GM13976 (cell line): ENCODE results near the gene PDE11A.

Experiments
- DNase-seq: peaks from one replicate; pipeline ENCODE4 v3.0.0; 2012; ENCODE audit warnings: low spot score
- in situ Hi-C: fragments of 300-500 bp; cut with MboI; formaldehyde crosslinking; loops from one replicate; pipeline ENCODE4 v1.12.0; 2022; ENCODE audit warnings: low sequenced_read_pairs, mixed read lengths, inconsistent platforms; ENCODE audit not compliant: unreplicated experiment
- TF ChIP-seq, protein P1 (sequence below): IDR thresholded peaks from 2 replicates; pipeline ENCODE4 v1.5.1; 2012; ENCODE audit warnings: borderline replicate concordance, mild to moderate bottlenecking; ENCODE audit not compliant: insufficient read depth; ENCODE audit errors: extremely low read depth, missing control alignments, control extremely low read depth

The PDE11A gene

GRCh38 chr2:177669201-177669600 is 403.4 kb downstream of the PDE11A start:
- in situ Hi-C loops, result no loop called here
- DNase-seq, result no peak
- TF ChIP-seq, protein P1, sequence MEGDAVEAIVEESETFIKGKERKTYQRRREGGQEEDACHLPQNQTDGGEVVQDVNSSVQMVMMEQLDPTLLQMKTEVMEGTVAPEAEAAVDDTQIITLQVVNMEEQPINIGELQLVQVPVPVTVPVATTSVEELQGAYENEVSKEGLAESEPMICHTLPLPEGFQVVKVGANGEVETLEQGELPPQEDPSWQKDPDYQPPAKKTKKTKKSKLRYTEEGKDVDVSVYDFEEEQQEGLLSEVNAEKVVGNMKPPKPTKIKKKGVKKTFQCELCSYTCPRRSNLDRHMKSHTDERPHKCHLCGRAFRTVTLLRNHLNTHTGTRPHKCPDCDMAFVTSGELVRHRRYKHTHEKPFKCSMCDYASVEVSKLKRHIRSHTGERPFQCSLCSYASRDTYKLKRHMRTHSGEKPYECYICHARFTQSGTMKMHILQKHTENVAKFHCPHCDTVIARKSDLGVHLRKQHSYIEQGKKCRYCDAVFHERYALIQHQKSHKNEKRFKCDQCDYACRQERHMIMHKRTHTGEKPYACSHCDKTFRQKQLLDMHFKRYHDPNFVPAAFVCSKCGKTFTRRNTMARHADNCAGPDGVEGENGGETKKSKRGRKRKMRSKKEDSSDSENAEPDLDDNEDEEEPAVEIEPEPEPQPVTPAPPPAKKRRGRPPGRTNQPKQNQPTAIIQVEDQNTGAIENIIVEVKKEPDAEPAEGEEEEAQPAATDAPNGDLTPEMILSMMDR, result no peak

GRCh38 chr2:177668617-177669016 is 404.0 kb downstream of the PDE11A start:
- TF ChIP-seq, protein P1, result no peak
- no peak for DNase-seq
- in situ Hi-C loops, result no loop called here

DNA sequence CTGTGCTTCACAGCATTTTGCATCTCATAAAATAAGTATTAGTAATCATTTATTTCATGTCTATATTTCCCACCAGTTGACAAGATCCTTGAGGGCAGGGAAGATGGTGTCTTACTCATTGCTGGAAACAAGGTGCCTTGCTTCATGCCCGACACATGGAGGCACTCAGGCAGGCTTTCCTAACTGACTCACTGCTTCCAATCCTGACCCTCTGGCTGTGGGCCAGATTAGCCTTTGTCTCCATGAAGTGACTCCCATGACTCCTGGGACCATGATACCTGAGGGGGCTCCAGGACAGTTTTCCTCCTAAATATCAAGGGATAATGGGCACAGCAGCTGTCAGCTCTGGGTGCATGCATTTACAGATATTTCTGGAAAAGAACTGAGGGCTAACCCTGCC is 405.0 kb downstream of the PDE11A start:
- TF ChIP-seq, protein P1, result no peak
- DNase-seq, result no peak
- in situ Hi-C loops, result no loop called here

DNA sequence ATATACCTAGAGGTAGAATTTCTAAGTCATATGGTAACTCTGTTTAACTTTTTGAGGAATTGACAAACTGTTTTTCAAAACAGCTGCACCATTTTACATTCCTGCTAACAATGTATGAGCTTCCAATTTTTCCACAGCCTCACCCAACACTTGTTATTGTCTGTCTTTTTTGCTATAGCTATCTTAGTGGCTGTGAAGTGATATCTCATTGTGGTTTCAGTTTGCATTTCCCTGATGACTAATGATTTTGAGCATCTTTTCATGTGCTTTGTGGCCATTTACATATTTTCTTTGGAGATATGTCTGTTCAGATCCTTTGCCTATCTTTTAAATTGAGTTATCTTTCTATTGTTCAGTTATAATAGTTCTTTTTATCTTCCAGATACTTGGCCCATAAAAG is 406.2 kb downstream of the PDE11A start:
- DNase-seq, result no peak
- TF ChIP-seq, protein P1, result no peak
- in situ Hi-C loops, result no loop called here

- in situ Hi-C loops, result no loop called here
- TF ChIP-seq, protein P1, result no peak
- DNase-seq, result no peak
Observed at GRCh38 chr2:177665948-177666347, 406.6 kb downstream of the PDE11A start.

DNA sequence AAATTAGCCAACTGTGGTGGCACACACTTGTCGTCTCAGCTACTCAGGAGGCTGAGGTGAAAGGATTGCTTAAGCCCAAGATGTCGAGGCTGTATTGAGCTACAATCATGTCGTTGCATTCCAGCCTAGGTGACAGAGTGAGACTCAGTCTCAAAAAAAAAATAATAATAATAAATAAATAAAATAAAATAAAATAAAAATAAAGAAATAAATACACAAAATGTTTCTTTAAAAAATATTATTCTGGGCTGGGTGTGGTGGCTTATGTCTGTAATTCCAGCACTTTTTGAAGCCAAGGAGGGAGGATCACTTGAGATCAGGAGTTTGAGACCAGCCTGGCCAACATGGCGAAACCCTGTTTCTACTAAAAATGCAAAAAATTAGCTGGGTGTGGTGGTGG is 407.2 kb downstream of the PDE11A start:
- no peak for DNase-seq
- in situ Hi-C loops, result no loop called here
- TF ChIP-seq, protein P1, result no peak

- TF ChIP-seq, protein P1, result no peak
- no peak for DNase-seq
- in situ Hi-C loops, result no loop called here
Observed at GRCh38 chr2:177662895-177663294, 409.7 kb downstream of the PDE11A start.
